Stimulated activated CD8-positive, alpha-beta memory T cell treated with anti-CD3 and anti-CD28 coated beads, Interleukin-7, amount 100 ng/mL, for 1 hour (primary cell): ENCODE data around the gene STIM2.

ENCODE experiments used
- DNase-seq, 2 donors: peaks; one replicate each; pipeline ENCODE4 v3.0.0-alpha.2; 2020; ENCODE audit warnings: low read depth in 2 of 2

Gene STIM2

DNA sequence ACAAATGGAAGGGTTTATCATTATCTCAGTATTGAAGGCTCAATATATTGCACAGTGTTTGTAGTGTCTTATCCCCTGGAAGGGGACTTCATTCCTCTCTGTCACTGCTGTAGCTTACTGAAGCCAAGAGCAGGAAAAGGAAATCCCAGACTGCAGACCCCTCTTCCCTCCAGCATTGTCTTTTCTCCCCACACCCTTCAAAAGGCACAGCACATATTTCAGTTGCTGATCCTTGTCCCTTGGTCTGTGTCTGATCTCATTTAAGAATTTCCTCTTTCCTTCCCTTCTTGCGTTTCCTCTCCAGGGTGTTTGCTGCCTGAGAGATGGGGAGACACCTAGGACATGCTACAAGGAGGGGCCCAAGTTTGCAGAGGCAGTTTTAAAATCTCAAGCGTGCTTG, 40.1 kb downstream of the STIM2 start:
- DNase-seq = no peak

DNA sequence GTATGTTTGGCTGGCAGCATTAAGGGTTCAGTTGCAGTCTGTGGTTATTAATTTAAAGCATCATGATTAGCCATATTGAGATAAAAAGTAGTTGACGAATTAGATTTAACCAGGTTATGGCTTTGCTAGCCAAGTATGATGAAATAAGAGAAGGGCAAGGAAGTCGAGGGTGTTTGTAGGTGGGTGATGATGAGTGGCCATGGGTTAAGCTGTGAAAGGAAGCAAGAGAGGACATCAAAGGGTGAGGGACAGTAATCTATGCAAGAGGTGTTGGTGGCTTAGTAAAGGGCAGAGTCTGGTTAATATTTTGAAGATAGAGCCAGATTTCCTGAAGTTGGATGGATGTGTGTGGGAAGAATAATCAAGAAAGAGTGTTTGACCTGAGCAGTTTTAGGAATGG, 44.5 kb downstream of the STIM2 start:
- DNase-seq = no peak

DNA sequence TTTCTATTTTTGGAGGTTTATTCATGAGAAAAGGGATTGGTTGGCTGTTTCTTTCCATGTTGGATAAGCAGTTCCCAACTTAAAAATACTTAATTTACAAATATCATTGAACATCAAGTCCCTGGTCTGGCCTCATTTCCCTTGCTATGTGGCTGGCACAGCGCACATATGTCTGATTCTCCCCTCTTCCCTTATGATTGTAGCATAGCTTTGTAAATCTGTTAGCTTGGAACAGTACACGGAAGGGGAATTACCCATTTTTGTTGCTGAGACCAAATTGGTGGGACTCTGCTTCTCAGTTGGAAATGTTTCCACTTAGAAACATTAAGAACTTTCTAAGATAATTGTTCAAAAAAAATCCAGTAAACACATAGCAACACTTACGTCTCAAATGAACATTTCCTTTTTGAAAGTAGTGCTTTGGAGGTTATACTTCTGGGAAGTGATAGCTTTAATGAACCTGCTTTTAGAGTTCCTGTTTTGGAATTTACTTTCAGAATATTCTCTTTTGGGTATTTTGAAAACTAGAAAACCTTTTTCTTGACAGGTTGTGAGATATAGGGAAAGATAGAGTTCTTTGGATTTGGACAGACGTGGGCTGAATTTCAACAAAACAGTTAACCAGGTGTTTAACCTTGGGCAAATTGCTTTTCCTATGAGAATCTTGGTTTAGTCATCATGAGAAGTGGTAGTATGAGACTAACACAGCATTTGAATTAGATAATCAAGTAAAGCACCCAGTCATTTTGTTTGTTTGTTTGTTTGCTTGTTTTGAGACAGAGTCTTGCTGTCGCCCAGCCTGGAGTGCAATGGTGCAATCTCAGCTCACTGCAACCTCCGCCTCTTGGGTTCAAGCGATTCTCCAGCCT, 47.3 kb downstream of the STIM2 start:
- DNase-seq = no peak

DNA sequence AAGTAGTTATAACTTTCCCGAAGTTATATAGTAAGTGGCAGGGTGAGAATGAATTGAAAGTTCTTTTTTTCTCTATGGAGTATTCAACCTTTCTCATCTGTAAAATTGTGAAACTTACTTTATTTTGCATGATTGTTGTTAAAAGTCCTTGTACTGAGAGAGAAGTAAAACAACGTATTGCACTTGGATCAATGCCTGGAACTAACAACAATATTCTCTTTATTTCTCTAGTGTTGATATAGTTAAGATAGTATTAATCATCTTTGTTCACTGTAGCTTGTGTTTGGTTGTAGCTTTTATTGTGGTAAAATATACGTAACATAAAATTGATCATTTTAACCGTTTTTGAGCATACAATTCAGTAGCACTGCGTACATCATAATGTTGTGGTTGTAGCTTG, 48.7 kb downstream of the STIM2 start:
- DNase-seq = no peak

DNA sequence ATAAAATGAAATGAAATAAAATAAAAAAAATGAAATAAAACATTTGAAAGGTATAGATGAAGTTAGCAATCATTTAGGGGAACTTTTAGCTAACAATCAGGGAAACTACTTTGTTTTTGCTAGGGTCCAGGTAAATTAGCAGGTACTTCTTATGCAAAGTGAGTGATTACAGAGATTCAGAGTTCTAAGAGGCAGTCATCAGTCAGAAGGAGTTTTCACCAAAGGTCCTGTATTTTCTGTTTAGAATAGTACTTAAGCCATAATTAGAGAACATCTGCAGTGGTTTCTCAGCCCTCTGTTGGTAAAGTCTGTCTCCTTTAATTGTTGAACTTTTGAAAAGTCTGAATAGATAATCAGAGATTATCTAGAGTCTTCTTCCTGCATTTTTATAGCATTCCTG, 50.6 kb downstream of the STIM2 start:
- DNase-seq = no peak

DNA sequence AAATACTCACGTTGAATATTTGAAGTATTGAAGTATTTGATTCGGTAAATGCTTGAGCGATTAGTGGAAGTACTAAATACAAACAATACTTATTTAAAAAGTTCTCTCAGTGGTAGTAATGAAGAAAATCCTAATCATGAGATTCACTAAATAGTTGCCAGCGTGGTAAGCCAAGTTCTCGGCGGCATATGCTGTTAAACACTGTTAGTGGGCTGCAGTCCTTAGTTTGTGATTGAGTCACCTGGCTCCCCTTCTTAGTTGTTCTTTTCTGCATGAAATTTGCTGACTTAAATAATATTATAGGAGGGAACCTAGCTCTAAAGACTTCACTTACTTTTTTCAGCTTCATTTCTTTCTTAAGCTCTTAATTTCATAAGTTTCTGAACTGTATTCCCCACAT, 51.4 kb downstream of the STIM2 start:
- no peak for DNase-seq

DNA sequence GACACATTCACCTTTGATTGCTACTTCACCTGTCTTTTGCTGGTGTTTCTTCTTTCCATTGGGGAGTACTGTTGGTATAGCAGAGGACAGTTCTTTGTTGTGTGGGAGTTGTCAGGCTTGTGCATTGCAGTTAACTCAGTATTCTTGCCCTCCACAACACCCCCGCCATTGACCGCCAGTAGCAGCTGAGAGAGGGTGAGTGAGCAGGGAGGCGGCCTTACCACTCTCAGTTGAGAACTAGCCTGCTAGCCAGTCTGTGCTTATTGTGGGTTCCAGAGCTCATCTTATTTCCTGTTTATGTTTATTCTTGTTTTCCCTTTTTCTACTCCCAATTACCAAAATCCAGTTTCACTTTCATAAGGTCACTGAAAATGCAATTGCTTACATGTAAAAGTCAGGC, 52.2 kb downstream of the STIM2 start:
- no peak for DNase-seq

DNA sequence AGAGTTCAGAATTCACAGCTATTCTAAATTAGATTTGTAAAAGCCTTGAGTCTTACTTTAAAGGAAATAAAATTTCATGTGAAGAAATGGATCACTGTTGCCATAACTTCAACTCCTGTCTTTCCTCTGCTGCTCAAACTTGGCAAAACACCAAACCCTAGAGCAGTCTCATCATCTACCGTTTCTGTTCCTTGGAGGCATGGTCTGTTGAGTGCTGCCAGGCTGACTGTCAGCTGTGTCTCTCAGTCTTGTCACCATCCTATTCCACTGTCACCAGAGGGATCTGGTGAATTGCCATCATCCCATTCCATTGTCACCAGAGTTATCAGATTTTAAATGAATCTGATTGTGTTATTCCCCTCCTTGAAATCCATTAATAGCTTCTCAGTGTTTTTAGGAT, 55.6 kb downstream of the STIM2 start:
- DNase-seq = no peak

DNA sequence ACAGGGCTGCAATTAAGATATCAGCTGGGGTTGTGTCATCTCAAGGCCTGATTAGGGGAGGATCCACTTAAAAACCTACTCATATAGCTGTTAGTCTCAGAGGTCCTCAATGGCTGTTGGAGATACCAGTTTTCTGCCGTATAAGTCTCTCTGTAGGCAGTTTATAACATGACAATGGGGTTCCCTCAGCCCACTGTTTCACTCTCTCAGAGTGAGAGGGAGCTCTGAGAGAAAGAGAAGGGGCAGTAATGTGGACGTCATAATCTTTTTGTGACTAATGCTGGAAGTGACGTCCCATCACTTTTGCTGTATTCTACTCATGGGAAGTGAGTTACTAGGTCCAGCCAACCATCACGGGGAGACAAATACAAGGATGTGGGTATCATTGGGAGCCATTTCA, 70.3 kb downstream of the STIM2 start:
- no peak for DNase-seq

DNA sequence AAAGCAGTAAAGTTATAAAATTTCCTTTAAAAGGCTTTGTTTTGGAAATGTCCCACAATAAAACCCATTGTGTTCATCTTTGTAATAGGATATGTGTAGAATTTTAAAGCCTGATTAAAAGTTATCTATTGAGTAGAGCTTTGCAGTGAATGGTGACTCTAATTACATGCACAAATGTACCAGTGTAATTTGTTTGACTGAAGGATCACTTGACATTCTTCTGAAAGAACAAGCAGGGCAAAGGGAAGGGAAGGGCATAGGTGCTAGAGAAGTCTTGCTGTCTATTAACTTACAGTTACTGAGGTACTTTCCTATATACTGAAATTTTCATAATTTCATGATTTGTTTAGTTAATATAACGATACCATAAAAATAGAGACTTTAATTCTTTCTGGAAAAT, 70.8 kb downstream of the STIM2 start:
- no peak for DNase-seq

DNA sequence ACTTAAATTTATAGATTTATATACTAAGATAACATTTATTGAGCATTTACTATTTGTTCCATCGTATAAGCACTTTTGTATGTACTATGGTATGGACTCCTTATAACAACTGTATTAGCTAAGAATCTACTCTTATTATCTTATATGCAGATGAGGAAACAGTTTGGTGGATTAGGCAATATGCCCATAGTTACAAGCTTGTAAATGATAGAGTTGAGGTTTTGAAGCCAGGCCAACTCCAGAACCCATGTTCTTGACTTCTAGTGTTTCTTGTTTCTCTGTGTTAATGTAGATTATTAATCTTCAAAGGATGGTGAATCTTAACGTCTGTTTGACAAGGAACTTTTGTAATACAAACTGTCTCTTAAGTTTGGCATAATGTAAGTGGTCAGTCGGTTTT, 71.3 kb downstream of the STIM2 start:
- DNase-seq = no peak

DNA sequence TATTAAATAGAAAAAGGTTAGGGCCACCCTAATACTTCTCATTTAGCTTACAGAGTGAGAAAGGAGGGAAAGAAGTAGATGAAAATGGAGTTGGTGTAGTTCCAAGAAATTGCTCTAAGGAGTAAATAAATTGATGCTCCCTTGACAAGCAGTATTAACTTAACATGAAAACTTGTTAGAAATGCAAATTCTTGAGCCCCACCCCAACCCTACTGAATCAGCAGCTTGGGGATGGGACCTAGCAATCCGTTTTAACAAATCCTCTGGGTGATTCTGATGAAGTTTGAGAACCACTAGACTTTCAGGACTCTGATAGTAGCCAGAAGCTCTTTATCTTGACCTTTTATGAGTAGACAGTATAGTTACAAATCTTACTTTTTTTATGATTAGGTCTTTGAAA, 74.8 kb downstream of the STIM2 start:
- DNase-seq = no peak

DNA sequence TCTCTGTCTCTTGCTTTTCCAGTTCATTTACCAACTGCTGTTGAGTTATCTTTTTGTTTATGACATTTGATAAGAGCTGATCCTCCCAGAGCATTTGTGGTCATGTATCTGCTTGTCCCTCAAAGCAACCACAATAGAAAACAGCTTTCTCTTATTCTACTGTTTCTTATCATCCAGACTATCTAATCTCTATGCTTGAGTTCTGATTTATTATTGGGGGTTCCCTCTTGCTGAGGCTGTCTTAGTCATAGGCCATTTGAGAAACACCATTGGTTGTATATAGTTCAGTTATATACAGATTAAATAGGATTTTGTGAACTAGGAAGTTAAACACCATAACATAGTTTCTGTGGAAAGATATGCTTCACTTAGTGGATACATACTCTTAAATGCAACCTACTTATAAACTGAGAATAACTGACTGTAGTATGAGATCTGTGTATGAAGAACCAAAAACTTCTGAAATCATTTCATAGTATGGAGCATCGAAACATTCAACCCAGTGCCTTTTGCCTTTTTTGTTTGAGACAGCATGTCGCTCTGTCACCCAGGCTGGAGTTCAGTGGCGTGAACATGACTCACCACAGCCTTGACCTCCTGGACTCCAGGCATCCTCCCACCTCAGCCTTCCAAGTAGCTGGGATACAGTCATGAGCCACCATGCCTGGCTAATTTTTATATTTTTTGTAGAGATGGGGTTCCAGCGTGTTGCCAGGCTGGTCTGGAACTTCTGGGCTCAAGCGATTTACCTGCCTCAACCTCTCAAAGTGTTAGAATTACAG, 75.8 kb downstream of the STIM2 start:
- DNase-seq = no peak

DNA sequence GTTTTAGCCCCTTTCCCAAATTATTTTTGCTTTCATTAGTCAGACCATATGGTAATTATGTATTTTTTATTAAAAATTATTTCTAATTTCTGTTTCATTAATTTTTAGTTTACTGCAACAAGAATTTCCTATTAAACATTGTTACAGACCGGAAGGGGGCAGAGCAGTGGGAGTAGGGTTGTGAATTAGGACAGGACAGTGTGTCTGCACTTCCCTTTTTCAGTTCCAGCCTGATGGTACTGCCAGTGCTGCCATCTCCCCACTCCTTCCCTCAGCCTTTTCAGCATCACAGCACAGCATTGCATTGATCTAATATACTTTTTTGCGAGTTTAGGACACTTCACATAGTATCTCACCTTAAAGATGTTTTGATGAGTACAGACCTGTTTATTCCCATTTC, 76.5 kb downstream of the STIM2 start:
- no peak for DNase-seq

DNA sequence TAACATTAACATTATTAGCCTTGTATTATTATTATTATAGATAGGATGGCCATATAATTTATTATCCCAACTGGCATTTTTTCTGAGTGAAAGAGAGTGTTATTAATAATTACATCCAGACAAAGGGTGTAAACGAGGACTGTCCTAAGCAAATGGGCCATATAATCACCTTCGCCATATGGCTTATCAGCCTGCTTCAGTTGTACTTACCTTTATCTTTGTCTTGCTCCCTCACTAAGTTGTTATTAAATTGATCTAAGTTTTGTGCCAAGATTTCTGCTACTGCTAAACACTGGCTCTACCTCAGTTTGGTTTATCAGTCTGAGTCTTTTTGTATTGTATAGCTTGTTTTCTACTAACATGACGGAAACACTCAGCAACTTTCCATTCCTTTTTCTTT, 76.9 kb downstream of the STIM2 start:
- DNase-seq = no peak

DNA sequence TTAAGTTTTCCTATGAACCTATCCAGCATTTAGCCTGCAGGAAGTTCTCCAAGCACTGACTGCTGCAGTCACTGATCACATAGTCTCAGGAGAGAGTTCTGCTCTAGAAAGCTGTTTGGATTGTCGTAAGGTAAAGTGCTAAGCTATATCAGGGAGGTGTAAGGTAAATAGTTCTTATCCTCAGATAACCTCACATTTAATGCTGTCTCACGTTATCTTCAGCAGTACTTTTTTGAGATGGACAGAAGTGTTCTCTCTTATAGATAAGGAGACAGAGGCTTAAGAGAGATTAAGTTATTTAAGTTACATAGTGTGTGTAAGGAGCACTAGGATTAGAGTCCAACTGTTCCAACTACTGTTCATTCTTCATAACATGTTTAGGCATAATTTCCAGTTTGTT, 77.9 kb downstream of the STIM2 start:
- no peak for DNase-seq

DNA sequence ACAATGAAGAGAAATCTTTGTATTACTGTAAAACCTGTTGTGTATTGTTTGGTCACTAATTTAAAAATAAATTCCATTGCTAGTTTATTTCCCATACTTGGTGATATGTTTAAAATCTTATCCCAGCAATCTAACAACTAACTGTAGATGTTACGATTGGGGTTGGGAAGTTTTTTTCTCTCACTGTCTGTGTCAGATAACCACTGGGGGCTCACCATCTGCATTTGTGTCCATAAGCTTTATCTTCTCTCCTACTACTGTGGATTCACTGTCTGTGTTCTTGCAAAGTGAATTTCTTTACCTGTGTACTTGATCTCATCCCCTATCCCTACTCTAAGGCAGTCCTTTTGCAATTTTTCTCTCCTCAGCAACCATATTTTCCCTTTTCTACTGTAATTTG, 81.3 kb downstream of the STIM2 start:
- DNase-seq = no peak

DNA sequence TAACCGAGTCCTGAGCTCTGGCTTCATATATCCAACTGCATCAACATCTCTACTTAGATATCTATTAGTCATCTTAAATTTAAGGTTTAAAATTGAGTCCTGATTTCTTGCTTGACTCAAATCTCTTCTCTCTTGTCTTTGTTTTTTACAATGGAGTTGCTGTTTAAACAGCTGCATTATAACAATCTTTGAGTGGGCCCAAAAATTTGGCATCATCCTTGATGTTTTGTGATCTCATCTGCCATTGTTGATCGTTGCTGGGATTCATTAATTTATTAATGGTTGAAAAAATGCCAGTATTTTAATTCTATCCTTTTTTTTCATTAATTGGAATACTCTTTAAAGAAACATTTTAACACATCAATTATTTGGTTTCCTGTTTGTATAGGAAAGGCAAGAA, 82.2 kb downstream of the STIM2 start:
- no peak for DNase-seq

DNA sequence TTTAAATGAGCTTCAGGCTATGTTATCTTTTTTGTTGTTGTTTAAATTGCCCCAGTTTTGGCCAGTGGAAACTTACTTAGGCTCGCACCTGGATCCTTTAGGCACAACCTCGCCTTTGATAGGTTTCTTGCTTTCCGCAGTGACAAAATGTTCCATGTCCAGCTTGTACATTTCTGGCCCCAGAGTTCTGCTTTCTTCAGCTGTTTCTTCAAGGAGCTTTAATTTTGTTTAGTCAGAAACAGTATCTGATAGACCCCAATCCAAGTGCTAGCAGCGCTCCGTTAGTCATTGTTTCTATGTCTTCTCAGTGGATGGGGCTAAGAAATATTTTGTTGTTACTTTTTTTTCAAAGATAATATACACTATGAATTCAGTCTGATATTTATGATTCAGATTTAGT, 82.8 kb downstream of the STIM2 start:
- DNase-seq = no peak

DNA sequence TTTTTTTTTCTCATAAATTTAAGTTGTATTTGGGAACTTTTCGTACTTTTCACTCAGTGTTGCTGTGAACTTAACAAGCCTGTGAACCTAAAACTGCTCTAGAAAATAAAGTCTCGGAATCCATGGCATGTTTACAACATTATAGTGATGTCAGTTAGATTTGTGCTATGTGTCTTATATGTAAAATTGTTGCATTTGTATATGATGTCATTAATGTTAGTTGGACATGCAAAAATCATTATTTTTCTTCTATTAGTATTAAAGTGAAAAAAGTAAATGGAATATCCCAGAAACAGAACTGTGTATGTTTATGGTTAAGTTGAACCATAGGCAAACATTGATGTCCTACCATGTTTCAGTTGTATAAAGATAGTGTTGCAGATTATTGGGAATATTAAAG, 85.2 kb downstream of the STIM2 start:
- no peak for DNase-seq

DNA sequence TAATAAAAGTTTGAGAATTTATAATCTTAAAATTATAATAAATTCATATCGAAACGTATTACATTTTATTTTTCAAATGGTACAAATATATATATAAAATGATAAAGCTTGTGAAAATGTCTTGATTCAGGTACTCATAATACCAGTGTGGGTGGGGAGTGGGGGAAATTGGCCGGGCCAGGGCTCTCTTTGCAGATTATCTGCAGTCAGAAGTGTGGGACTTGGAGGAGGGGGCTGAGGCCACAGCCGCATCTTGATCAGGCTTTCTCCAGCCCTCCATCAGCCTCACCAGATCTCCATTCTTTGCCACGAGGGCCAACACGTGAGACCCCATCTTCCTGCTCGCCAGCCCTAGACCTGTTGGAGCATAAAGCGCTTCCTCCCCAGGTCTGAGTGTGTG, 86.7 kb downstream of the STIM2 start:
- DNase-seq = no peak

DNA sequence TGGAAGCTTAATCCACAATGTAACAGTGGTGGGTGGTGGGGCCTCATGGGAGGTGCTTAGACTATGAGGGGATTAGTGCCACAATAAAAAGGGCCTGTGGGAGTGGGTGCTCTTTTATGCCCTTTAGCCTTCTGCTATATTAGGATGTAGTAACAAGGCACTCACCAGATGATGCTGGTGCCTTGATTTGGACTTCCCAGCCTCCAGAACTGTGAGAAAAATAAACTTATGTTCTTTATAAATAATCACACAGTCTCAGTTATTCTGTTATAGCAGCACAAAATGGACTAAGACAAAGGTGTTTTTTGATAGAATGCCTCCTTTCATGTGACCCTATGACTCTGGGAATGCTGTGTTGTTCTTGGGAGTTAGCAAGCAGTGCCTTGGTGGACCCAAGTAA, 89.8 kb downstream of the STIM2 start:
- no peak for DNase-seq

DNA sequence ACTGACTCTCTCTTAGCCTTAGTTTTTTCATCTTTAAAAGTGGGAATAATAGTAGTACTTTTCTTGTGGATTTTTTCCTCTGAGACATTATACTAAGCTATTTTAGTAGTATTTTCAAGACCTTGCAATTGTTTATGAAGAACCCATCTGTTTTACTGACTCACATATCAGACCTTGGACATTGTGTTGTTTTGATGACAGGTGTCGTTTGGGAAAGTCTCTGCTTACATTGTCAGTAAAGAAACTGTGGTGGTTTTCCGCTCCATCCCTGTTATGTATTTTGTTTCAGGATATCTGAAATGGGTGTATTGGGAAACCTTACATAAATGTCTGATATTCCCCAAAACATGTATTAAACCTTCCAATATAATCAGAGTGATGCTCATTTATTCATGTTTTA, 92.2 kb downstream of the STIM2 start:
- DNase-seq = no peak
